Uterus (tissue), 2 donors: Measurements from ENCODE around the gene ANKH.

ENCODE experiments used
- CTCF ChIP-seq, 4 experiments: fragments of 200-600 bp in 2 of 4; fragments of 450-650 bp in 2 of 4; sonication (generic) in 2 of 4; IDR thresholded peaks; one replicate each; pipeline ENCODE4 v1.5.1; 2016 to 2019; ENCODE audit warnings: antibody characterized with exemption in 4 of 4, mild to moderate bottlenecking in 2 of 4, moderate library complexity in 1 of 4
- POLR2A ChIP-seq, 2 donors: fragments of 450-650 bp; IDR thresholded peaks; one replicate each; pipeline ENCODE4 v1.6.1; 2016; ENCODE audit warnings: antibody characterized with exemption in 2 of 2, mild to moderate bottlenecking in 1 of 2, moderate library complexity in 1 of 2

GRCh38 chr5:14914623-14915260, 43.2 kb upstream of the ANKH start:
- TF ChIP-seq CTCF (IDR thresholded peaks at IDR 0.05) = no peak
- no peak for TF ChIP-seq POLR2A (IDR thresholded peaks at IDR 0.05)
